SK-N-MC (cell line): ENCODE results near the gene IRGC.

Experiments
- DNase-seq: peaks from one replicate; pipeline ENCODE4 v3.0.0-alpha.2; 2011; ENCODE audit warnings: low read depth, low spot score
- H3K27ac ChIP-seq: fragments of 200-600 bp; sonication (generic); 2 replicates; pipeline ENCODE4 v1.5.1; 2016; ENCODE audit warnings: mixed run types
- H3K36me3 ChIP-seq: fragments of 200-600 bp; sonication (generic); 2 replicates; pipeline ENCODE4 v1.6.1; 2017; ENCODE audit warnings: antibody characterized with exemption, low read length, mixed read lengths; ENCODE audit not compliant: insufficient read depth
- H3K4me3 ChIP-seq: fragments of 200-600 bp; sonication (generic); 2 replicates; pipeline ENCODE4 v1.5.1; 2016
- H3K9ac ChIP-seq: fragments of 200-600 bp; sonication (generic); 2 replicates; pipeline ENCODE4 v1.8.0; 2017; ENCODE audit warnings: mixed run types, mixed read lengths; ENCODE audit not compliant: insufficient read length
- H3K9me3 ChIP-seq: fragments of 200-600 bp; sonication (generic); 2 replicates; pipeline ENCODE4 v1.6.1; 2017; ENCODE audit warnings: low read depth, mild to moderate bottlenecking, antibody characterized with exemption, low read length, moderate library complexity, mixed read lengths
- EZH2 ChIP-seq: fragments of 200-600 bp; sonication (generic); IDR thresholded peaks from one replicate; pipeline ENCODE4 v1.6.1; 2017; ENCODE audit warnings: antibody characterized with exemption
- FOXP2 ChIP-seq: optimal IDR thresholded peaks from 2 replicates; pipeline ENCODE3; 2011; ENCODE audit warnings: mild to moderate bottlenecking, moderate library complexity; ENCODE audit not compliant: insufficient read depth; ENCODE audit errors: extremely low read length, control extremely low read depth
- POLR2AphosphoS5 ChIP-seq: IDR thresholded peaks from 2 replicates; pipeline ENCODE4 v1.6.1; 2012; ENCODE audit warnings: mild to moderate bottlenecking, low read depth, low read length, borderline replicate concordance

IRGC gene

GRCh38 chr19:43699506-43700394 is 16.1 kb upstream of the IRGC start:
- Histone ChIP-seq H3K36me3 (no peaks in the 10 kb centered on the region), H3K9ac (no peak overlapping the region), H3K9me3 (no peaks in the 10 kb centered on the region), H3K27ac (0 out of 2 replicates have a peak overlapping the region, but pooled peaks have one; percentile 61), H3K4me3 (no peak overlapping the region)
- no peak for DNase-seq
- no peak for TF ChIP-seq FOXP2
- no peak for TF ChIP-seq EZH2
- no peak for TF ChIP-seq POLR2AphosphoS5

- DNase-seq = peak; percentile 12
- no peak for TF ChIP-seq POLR2AphosphoS5
- no peak for TF ChIP-seq EZH2
- TF ChIP-seq FOXP2 = no peak
- peak overlapping the region; percentile 53 for H3K4me3 ChIP-seq
- peak overlapping the region; percentile 61 for H3K9ac ChIP-seq
- no peaks in the 10 kb centered on the region for H3K9me3 ChIP-seq
- peak overlapping the region; percentile 61 for H3K27ac ChIP-seq
- H3K36me3 ChIP-seq = no peaks in the 10 kb centered on the region
These were observed 15.4 kb upstream of the IRGC start for GRCh38 chr19:43700395-43701000.

- DNase-seq = no peak
- no peak overlapping the region for H3K4me3 ChIP-seq
- no peak overlapping the region for H3K9ac ChIP-seq
- TF ChIP-seq FOXP2 (no peak), POLR2AphosphoS5 (no peak), EZH2 (no peak)
- H3K27ac ChIP-seq = no peak overlapping the region
- no peaks in the 10 kb centered on the region for H3K36me3 ChIP-seq
- H3K9me3 ChIP-seq = peaks cover 3% of the 10 kb centered on the region; the same call in 1 of the 2 replicates
These were observed 11.7 kb upstream of the IRGC start for GRCh38 chr19:43704002-43704705.

GRCh38 chr19:43705729-43706128 is 10.1 kb upstream of the IRGC start:
- no peaks in the 10 kb centered on the region for H3K36me3 ChIP-seq
- H3K27ac ChIP-seq = no peak overlapping the region
- H3K9ac ChIP-seq = no peak overlapping the region
- H3K9me3 ChIP-seq = peaks cover 3% of the 10 kb centered on the region; the same call in 1 of the 2 replicates
- no peak for DNase-seq
- H3K4me3 ChIP-seq = no peak overlapping the region
- TF ChIP-seq EZH2 (no peak), FOXP2 (no peak), POLR2AphosphoS5 (no peak)

- no peak for TF ChIP-seq EZH2
- TF ChIP-seq POLR2AphosphoS5 = no peak
- TF ChIP-seq FOXP2 = no peak
- Histone ChIP-seq H3K9ac (no peak overlapping the region), H3K9me3 (peaks cover 3% of the 10 kb centered on the region; the same call in 1 of the 2 replicates), H3K36me3 (no peaks in the 10 kb centered on the region), H3K27ac (no peak overlapping the region), H3K4me3 (no peak overlapping the region)
- no peak for DNase-seq
These were observed 8.6 kb upstream of the IRGC start for GRCh38 chr19:43707158-43707712.

DNA sequence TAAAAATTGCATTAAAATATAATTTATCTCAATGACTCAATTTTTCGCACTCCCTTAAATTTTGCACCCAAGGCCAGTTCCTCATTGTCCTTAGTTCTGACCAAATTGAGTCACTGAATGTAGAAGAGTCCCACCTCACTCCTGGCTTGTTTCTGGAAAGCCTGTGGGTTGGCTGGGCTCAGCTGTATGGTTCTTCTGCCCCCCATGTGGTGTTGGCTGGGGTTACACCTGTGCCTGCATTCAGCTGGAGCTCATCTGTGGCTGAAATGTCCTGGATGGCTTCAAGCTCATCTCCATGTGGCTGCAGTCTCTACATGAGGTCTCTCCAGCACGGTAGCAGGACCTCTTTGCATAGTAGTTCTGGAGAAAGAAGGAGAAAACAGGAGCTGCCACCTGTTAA is 7.2 kb upstream of the IRGC start:
- no peak for DNase-seq
- no peak overlapping the region for H3K4me3 ChIP-seq

DNA sequence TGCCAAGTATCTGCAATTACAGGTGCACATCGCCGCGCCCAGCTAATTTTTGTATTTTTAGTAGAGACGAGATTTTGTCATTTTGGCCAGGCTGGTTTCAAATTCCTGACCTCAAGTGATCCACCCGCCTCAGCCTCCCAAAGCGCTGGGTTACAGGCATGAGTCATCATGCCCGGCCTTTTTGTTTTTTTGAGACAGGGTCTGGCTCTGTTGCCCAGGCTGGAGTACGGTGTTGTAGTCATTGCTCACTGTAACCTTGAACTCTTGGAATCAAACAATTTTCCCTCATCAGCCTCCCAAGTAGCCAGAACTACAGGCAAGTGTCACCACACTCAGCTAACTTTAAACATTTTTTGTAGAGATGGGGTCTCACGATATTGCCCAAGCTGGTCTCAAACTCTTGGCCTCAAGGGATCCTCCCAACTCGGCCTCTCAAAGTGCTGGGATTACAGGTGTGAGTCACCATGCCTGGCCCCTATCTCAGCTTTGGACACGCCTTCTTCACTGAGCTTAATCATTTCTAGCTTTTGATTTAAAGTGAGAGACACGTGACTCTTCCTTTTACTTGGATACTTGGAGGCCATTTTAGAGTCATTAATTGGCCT is 4.0 kb upstream of the IRGC start:
- Histone ChIP-seq H3K9ac (no peak overlapping the region), H3K27ac (no peak overlapping the region), H3K9me3 (peaks cover 3% of the 10 kb centered on the region; the same call in 1 of the 2 replicates), H3K4me3 (no peak overlapping the region), H3K36me3 (no peaks in the 10 kb centered on the region)
- DNase-seq = no peak
- no peak for TF ChIP-seq FOXP2
- no peak for TF ChIP-seq EZH2
- no peak for TF ChIP-seq POLR2AphosphoS5

More for the DNA sequence above, 7.2 kb upstream of the IRGC start:
- TF ChIP-seq EZH2 (no peak), FOXP2 (no peak), POLR2AphosphoS5 (no peak)
- no peak overlapping the region for H3K27ac ChIP-seq
- H3K9me3 ChIP-seq = peaks cover 3% of the 10 kb centered on the region; the same call in 1 of the 2 replicates
- no peak overlapping the region for H3K9ac ChIP-seq
- no peaks in the 10 kb centered on the region for H3K36me3 ChIP-seq

- no peak for DNase-seq
- Histone ChIP-seq H3K4me3 (no peak overlapping the region), H3K9ac (no peak overlapping the region), H3K36me3 (no peaks in the 10 kb centered on the region), H3K27ac (no peak overlapping the region), H3K9me3 (peaks cover 3% of the 10 kb centered on the region; the same call in 1 of the 2 replicates)
- TF ChIP-seq EZH2 = no peak
- no peak for TF ChIP-seq POLR2AphosphoS5
- TF ChIP-seq FOXP2 = no peak
These were observed 2.7 kb upstream of the IRGC start for GRCh38 chr19:43713208-43713607.
